Measurements from ENCODE around the gene NBPF3.

The NBPF3 gene

DNA sequence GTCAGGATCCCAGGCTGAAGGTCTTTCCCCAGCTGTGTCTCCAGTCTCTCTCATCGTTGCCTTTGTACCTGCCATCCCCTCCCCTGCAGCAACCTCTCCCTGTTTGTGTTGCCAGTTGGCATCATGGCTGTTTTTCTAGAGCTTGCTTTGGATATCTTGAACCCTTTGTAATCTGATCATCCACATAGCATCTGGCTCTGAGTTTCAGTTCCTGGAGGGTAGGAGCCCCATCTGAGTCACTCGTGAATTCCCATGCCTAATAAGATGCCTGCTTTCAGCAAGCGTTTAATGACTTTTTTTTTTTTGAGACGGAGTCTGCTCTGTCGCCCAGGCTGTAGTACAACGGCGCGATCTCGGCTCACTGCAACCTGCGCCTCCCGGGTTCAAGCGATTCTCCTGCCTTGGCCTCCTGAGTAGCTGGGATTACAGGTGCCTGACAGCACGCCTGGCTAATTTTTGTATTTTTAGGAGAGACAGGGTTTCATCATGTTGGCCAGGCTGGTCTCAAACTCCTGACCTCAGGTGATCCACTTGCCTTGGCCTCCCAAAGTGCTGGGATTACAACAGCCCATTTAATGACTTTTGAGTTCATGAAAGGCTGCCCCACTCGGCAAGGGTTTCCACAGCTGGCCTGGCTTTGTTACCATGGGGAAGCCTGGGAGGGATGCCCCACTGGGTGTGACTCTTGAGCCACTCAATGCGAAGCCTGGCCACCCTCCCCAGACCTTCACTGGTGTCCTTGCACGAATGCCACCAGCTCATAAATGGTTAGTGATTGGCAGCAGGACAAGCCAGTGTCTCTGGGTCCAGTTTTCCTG lies 81.2 kb downstream of the NBPF3 start:
- no peak for DNase-seq

DNA sequence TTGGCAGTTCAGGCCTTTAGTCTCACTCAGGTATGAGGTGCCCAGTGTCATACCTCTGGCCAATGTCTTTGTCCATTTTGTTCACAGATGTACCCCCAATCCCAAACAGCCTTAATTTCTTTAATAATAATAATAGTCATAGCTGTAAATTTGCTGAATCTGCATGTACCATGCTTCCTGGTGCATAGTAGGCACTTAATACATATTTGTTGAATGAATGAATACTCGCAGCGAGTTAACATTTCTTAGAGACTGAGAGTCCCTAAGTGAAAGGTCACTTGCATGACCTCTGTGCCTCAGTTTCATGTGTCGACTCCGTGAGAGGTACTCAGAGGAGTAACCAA lies 81.8 kb downstream of the NBPF3 start:
- DNase-seq = no peak

GRCh38 chr1:21522525-21523038 lies 82.6 kb downstream of the NBPF3 start:
- DNase-seq = no peak

DNA sequence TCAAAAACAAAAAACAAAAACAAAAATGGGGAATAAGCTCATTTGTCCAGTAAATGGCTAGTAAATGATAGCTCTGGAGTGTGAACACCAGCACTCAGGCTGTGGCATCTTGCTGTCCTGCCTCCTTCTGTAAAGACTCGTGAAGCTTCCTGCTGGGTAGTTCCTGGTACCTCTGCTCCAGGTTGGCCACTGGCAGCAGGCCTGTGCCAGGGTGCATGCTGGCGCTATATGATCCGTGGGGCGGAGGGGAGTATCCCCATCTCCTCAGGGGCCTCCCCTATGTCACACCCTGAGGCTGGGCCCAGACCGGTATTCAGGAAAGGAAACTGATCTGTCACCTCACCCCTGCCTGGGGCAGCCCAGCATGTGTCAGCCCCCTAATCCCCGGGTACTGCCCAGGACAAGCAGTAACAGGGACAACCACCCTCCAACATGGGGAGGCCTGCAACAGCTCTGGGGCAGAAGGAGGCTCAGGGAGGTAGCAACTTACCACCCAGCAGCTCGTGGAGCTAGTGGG lies 83.4 kb downstream of the NBPF3 start:
- DNase-seq = no peak

DNA sequence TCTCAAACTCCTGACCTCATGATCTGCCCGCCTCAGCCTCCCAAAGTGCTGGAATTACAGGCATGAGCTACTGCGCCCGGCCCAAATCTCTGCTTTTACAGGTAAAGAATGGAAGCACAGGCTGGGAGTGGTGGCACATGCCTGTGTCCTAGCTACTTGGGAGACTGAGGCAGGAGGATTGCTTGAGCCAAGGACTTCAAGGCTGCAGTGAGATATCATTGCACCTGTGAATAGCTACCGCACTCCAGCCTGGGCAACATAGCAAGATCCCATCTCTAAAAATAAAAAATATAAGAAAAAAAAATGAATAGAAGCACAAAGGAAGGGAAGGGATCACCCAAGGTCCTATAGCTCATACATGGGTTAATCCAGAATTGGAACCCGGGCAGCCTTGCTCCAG lies 84.3 kb downstream of the NBPF3 start:
- no peak for DNase-seq

DNA sequence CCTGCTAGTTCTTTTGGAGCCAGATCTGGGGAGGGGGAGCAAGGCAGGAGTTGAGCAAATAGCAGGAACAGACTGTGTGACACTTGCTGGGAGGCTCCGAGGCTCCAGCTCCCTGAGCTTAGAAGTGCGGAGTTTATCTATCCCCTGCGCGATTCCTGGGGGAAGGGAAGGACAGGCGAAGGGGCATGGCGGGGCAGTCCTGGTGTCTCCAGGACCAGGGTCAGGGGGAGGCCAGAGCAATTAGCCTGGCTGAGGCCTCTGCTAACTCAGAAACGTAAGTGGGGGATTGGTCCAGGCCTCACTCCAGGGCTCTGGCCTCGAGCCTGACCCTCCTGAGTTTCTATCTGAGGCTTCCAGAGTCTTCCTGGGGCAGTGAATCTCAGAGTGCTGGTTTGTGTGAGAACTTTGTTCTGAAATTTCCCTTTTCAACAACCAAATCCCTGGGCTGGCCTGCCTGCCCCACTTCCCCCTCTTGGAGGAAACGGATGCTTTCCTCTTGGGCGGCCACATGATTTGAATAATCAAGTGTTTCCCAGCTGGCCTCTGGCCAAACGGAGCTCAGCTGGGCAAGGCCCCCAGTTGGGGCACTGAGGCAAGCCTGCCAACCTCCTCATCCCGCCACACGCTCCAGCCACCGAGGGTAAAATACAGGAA lies 84.9 kb downstream of the NBPF3 start:
- no peak for DNase-seq

GRCh38 chr1:21525340-21525717 lies 85.4 kb downstream of the NBPF3 start:
- DNase-seq = no peak

GRCh38 chr1:21526441-21526840 lies 86.5 kb downstream of the NBPF3 start:
- DNase-seq = no peak

DNA sequence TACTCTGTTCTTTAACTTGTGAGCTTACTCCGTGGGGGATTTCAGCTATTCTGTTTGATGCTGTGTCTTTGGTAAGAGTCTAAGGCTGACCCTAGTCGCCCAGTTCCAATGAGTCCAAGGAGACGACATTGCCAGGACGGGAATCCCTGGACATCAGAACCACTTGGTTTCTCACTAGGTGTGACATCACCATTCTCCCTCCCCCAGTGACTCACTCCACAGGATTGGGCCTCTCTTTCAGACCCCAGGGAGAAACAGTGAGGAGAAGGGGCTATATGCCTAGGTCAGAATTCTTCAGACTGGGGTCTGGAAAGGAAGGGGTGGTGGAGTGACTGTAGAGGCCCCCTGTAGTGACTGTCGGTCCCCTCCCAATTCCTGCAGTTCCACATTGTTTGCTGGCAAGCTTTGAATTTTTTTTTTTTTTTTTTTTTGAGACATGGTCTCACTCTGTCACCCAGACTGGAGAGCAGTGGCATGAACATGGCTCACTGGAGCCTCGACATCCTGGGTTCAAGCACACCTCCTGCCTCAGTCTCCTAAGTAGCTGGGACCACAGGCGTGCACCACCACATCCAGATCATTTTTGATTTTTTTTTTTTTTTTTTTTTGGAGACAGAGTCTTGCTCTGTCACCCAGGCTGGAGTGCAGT lies 90.6 kb downstream of the NBPF3 start:
- no peak for DNase-seq

- DNase-seq = no peak
These were observed 91.3 kb downstream of the NBPF3 start for GRCh38 chr1:21531241-21531640.

GRCh38 chr1:21532496-21532895 lies 92.6 kb downstream of the NBPF3 start:
- no peak for DNase-seq

GRCh38 chr1:21532992-21533534 lies 93.1 kb downstream of the NBPF3 start:
- no peak for DNase-seq

- DNase-seq = no peak
These were observed 94.2 kb downstream of the NBPF3 start for GRCh38 chr1:21534146-21534545.

Measured in islet precursor cell (in vitro differentiated cells).